RWPE2 (cell line): Measurements from ENCODE around the gene PRPS1.
"Not testable (repeated sequence)": the region's sequence is repeated elsewhere in the genome, so short reads cannot be mapped to it uniquely, and the experiment has no call there.

ENCODE experiments used
- ATAC-seq: fragments of 200-7000 bp; cut with Tn5 transposase; 3 replicates; pipeline ENCODE4 v1.9.1; 2021; ENCODE audit warnings: low read depth
- DNase-seq: peaks from one replicate; pipeline ENCODE4 v3.0.0-alpha.2; 2020; ENCODE audit warnings: low spot score
- H3K27ac ChIP-seq: fragments of 450-650 bp; 2 replicates; pipeline ENCODE4 v1.5.1; 2017; ENCODE audit warnings: mild to moderate bottlenecking; ENCODE audit not compliant: poor library complexity, severe bottlenecking
- H3K27me3 ChIP-seq: fragments of 250-450 bp; sonication (Bioruptor Pico); 2 replicates; pipeline ENCODE4 v1.5.1; 2021; ENCODE audit warnings: mild to moderate bottlenecking, moderate library complexity; ENCODE audit not compliant: insufficient read depth, poor library complexity, severe bottlenecking
- H3K36me3 ChIP-seq: fragments of 250-450 bp; sonication (Bioruptor Pico); 2 replicates; pipeline ENCODE4 v1.5.1; 2020; ENCODE audit warnings: low read depth, mild to moderate bottlenecking, moderate library complexity
- H3K4me1 ChIP-seq: fragments of 250-450 bp; sonication (Bioruptor Pico); 2 replicates; pipeline ENCODE4 v1.5.1; 2021; ENCODE audit warnings: mild to moderate bottlenecking, moderate library complexity; ENCODE audit not compliant: insufficient read depth, poor library complexity, severe bottlenecking
- H3K4me3 ChIP-seq: fragments of 250-450 bp; sonication (Bioruptor Pico); 2 replicates; pipeline ENCODE4 v1.5.1; 2021; ENCODE audit warnings: mild to moderate bottlenecking, moderate library complexity; ENCODE audit not compliant: severe bottlenecking
- H3K9me3 ChIP-seq: fragments of 250-450 bp; sonication (Bioruptor Pico); 2 replicates; pipeline ENCODE4 v1.5.1; 2021; ENCODE audit warnings: mild to moderate bottlenecking, moderate library complexity; ENCODE audit not compliant: severe bottlenecking
- TF ChIP-seq, protein P1 (sequence below): fragments of 450-650 bp; IDR thresholded peaks from one replicate; pipeline ENCODE4 v1.5.1; 2017; ENCODE audit warnings: mild to moderate bottlenecking, moderate library complexity; ENCODE audit not compliant: poor library complexity, severe bottlenecking

Gene PRPS1

GRCh38 chrX:107684956-107685385 is 56.7 kb downstream of the PRPS1 start:
- no peak overlapping the region for H3K4me3 ChIP-seq
- no peaks in the 10 kb centered on the region for H3K36me3 ChIP-seq
- DNase-seq (peak; percentile 73), ATAC-seq (peak; percentile 94)
- no peaks in the 10 kb centered on the region for H3K27me3 ChIP-seq
- TF ChIP-seq, protein P1, sequence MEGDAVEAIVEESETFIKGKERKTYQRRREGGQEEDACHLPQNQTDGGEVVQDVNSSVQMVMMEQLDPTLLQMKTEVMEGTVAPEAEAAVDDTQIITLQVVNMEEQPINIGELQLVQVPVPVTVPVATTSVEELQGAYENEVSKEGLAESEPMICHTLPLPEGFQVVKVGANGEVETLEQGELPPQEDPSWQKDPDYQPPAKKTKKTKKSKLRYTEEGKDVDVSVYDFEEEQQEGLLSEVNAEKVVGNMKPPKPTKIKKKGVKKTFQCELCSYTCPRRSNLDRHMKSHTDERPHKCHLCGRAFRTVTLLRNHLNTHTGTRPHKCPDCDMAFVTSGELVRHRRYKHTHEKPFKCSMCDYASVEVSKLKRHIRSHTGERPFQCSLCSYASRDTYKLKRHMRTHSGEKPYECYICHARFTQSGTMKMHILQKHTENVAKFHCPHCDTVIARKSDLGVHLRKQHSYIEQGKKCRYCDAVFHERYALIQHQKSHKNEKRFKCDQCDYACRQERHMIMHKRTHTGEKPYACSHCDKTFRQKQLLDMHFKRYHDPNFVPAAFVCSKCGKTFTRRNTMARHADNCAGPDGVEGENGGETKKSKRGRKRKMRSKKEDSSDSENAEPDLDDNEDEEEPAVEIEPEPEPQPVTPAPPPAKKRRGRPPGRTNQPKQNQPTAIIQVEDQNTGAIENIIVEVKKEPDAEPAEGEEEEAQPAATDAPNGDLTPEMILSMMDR = no peak
- peak overlapping the region; percentile 69 for H3K27ac ChIP-seq
- H3K4me1 ChIP-seq = peaks cover 30% of the 10 kb centered on the region
- no peaks in the 10 kb centered on the region for H3K9me3 ChIP-seq

DNA sequence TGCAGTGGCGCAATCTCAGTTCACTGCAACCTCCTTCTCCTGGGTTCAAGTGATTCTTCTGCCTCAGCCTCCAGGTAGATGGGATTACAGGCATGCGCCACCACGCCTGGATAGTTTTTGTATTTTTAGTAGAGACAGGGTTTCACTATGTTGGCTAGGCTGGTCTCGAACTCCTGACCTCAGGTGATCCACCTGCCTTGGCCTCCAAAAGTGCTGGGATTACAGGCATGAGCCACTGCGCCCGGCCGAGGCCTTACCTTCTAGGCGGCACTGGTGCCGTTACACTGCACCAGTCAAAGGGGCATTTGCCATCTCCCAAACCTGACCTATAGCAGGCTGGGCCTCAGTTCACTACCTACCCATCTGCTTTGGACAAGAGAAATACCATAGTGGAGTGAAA is 57.3 kb downstream of the PRPS1 start:
- DNase-seq, ATAC-seq, H3K9me3 ChIP-seq, H3K36me3 ChIP-seq, H3K27me3 ChIP-seq, H3K4me3 ChIP-seq: not testable (repeated sequence)
- Histone ChIP-seq H3K27ac (peak overlapping the region; percentile 69), H3K4me1 (peaks cover 30% of the 10 kb centered on the region)

DNA sequence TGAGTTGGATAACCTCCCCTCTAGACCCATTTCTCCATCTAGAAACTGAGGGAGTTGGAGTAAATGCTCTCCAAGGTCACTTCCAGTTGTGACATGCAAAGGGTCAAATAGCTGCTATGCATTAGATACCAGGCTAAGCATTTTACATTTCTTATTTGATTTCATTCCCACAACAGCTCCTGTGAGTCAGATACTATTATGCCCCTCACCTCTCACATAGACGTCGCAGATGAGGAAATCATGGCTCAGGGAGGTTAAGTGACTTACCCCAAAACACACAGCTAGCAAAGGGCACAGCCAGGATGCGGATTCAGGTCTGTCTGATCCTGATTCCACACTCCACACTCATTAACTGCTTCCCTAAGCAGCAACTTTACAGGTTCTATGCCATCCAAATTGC is 57.7 kb downstream of the PRPS1 start:
- Histone ChIP-seq H3K9me3 (no peaks in the 10 kb centered on the region), H3K4me1 (peaks cover 30% of the 10 kb centered on the region), H3K36me3 (no peaks in the 10 kb centered on the region), H3K4me3 (no peak overlapping the region), H3K27ac (peak overlapping the region; percentile 69), H3K27me3 (no peaks in the 10 kb centered on the region)
- TF ChIP-seq, protein P1 = no peak
- DNase-seq (no peak), ATAC-seq (no peak)

DNA sequence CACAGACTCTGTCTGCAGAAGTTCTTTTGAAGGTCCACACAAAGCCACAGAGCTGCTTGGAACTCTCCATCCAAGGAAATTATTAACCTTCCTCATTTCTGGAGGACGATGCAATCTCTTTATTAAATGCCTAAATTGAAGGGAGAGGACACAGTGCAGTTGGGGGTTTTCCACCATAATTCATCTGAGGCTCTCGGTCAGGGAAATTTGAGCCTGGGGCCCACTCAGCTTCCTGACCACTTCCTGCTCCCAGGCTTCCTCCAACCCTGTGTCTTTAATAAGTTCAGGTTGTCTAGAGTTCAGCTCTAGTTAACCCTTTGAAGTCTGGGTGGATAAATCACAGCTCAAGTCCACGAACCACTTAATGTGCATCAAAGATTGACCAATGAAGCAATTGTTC is 58.5 kb downstream of the PRPS1 start:
- no peak for DNase-seq
- peak overlapping the region; percentile 69 for H3K27ac ChIP-seq
- H3K9me3 ChIP-seq = no peaks in the 10 kb centered on the region
- no peaks in the 10 kb centered on the region for H3K27me3 ChIP-seq
- H3K4me1 ChIP-seq = peaks cover 30% of the 10 kb centered on the region
- no peak overlapping the region for H3K4me3 ChIP-seq
- H3K36me3 ChIP-seq = no peaks in the 10 kb centered on the region
- no peak for ATAC-seq
- TF ChIP-seq, protein P1 = no peak

DNA sequence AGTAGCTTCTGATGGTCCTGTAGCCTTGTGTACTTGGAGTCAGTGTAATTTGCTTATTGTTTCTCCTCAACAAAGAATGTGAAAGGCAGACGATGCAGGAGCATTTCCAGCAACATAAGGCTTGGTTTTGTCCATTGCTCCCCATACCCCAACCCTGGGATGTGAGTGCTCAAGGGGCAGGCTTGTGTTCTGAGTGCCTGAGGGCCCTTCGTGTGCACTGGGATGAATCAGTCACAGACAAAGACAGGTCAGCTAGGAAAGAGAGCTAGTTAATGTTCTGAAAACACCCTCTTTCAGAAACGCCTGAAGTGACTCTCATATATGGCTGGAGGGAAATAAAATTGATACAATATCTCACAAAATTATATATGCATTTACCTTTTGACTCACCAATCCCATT is 59.1 kb downstream of the PRPS1 start:
- Histone ChIP-seq H3K36me3 (no peaks in the 10 kb centered on the region), H3K9me3 (no peaks in the 10 kb centered on the region), H3K27ac (no peak overlapping the region), H3K4me1 (peaks cover 30% of the 10 kb centered on the region), H3K27me3 (no peaks in the 10 kb centered on the region), H3K4me3 (no peak overlapping the region)
- TF ChIP-seq, protein P1 = no peak
- DNase-seq = no peak
- no peak for ATAC-seq
